Naive thymus-derived CD8-positive, alpha-beta T cell (primary cell): ENCODE measurements around the gene CFD. TPM values are rescaled to one million over a fixed set of nuclear protein-coding genes. Genes with fewer than 3 reads are reported as not detected.
A peak's percentile ranks its signal among the peaks of the same experiment; 100 is the strongest.
"Not testable (repeated sequence)": the region's sequence is repeated elsewhere in the genome, so short reads cannot be mapped to it uniquely, and the experiment has no call there.

Experiments used
- ATAC-seq, 2 donors: fragments of 150-1000 bp; cut with Tn5 transposase in 1 of 2; sonication (Bioruptor Pico), chemical (Tn5 transposase) in 1 of 2; 1 replicate in 1 of 2; 2 replicates in 1 of 2; pipeline ENCODE4 v1.10.0; 2021; ENCODE audit warnings: mild to moderate bottlenecking in 2 of 2, moderate library complexity in 2 of 2
- POLR2A ChIA-PET: fragments of 350-600 bp; sonication (Branson Sonifier 250); formaldehyde crosslinking; loops from one replicate; lab custom pipeline; 2021; ENCODE audit warnings: antibody characterized with exemption; lab: Charles Lee
- DNase-seq, 10 donors: peaks; one replicate each; pipeline versions ENCODE4 v3.0.0 to v3.0.0-alpha.2; 2020 to 2022
- H3K27ac Mint-ChIP-seq, 10 donors: one replicate each; pipeline ENCODE4 v1.8.0; 2020 to 2022; ENCODE audit warnings: mild to moderate bottlenecking in 10 of 10, mixed read lengths in 10 of 10, moderate library complexity in 4 of 10, inconsistent platforms in 1 of 10
- H3K27me3 Mint-ChIP-seq, 5 donors: one replicate each; pipeline ENCODE4 v1.8.0; 2021 to 2022; ENCODE audit warnings: mixed read lengths in 5 of 5
- H3K36me3 Mint-ChIP-seq, 3 donors: one replicate each; pipeline ENCODE4 v1.8.0; 2020 to 2022; ENCODE audit warnings: mixed read lengths in 3 of 3, mild to moderate bottlenecking in 2 of 3, inconsistent platforms in 1 of 3
- H3K4me1 Mint-ChIP-seq, 4 donors: one replicate each; pipeline ENCODE4 v1.8.0; 2021 to 2022; ENCODE audit warnings: mixed read lengths in 4 of 4
- H3K4me3 Mint-ChIP-seq, 10 donors: one replicate each; pipeline ENCODE4 v1.8.0; 2020 to 2022; ENCODE audit warnings: mild to moderate bottlenecking in 10 of 10, mixed read lengths in 10 of 10, moderate library complexity in 6 of 10, inconsistent platforms in 1 of 10
- H3K9me3 Mint-ChIP-seq, 9 donors: one replicate each; pipeline ENCODE4 v1.8.0; 2020 to 2022; ENCODE audit warnings: mixed read lengths in 9 of 9, mild to moderate bottlenecking in 3 of 9, inconsistent platforms in 1 of 9, moderate library complexity in 1 of 9
- polyA plus RNA-seq, 3 donors: library from polyadenylated mRNA; unstranded; fragments of 300-500 nt; fragmentation: Illumina TruSeq; gene quantifications; one replicate each; pipeline ENCODE4 v1.2.3, GENCODE V29; 2021
- total RNA-seq, 8 experiments: library from RNA in 2 of 8; stranded (reverse) in 2 of 8; gene quantifications; one replicate each; pipeline ENCODE4 v1.2.3 and lab custom pipeline; 2021 to 2026

CFD gene
- total and polyA plus RNA-seq, 5 experiments from 2014 or later, result 2.4 to 10.0 (median 3.9) TPM

- peak in 1 of 2 donors; percentile 2 for ATAC-seq
- peaks cover 0 to 8% (median 0%) of the 10 kb centered on the region in 4 donors for H3K4me1 Mint-ChIP-seq
- peaks cover 0 to 2% (median 0%) of the 10 kb centered on the region in 9 donors for H3K9me3 Mint-ChIP-seq
- H3K36me3 Mint-ChIP-seq, result peaks cover 0 to 23% (median 9%) of the 10 kb centered on the region in 3 donors
- peak overlapping the region in 6 of 10 donors; percentile 0 to 78 (median 50) for H3K27ac Mint-ChIP-seq
- no peak for DNase-seq
- H3K27me3 Mint-ChIP-seq, result no peaks in the 10 kb centered on the region
- POLR2A ChIA-PET, result no interaction called here
- H3K4me3 Mint-ChIP-seq, result no peak overlapping the region
These were observed 43.5 kb upstream of the CFD start for GRCh38 chr19:815775-816499.

- Mint-ChIP-seq H3K4me1 (peaks cover 0 to 8% (median 0%) of the 10 kb centered on the region in 4 donors), H3K27ac (peak overlapping the region in 5 of 10 donors; percentile 47 to 78 (median 56)), H3K36me3 (peaks cover 0 to 18% (median 9%) of the 10 kb centered on the region in 3 donors), H3K27me3 (no peaks in the 10 kb centered on the region), H3K9me3 (peaks cover 0 to 2% (median 0%) of the 10 kb centered on the region in 9 donors), H3K4me3 (peak overlapping the region in 1 of 10 donors; percentile 25)
- no peak for DNase-seq
- POLR2A ChIA-PET, result no interaction called here
- ATAC-seq, result no peak
These were observed 43.0 kb upstream of the CFD start for GRCh38 chr19:816500-816857.

GRCh38 chr19:820212-820611 is 39.3 kb upstream of the CFD start:
- H3K4me1 Mint-ChIP-seq, ATAC-seq, H3K36me3 Mint-ChIP-seq, H3K9me3 Mint-ChIP-seq, DNase-seq: not testable (repeated sequence)
- H3K4me3 Mint-ChIP-seq, result peak overlapping the region in 1 of 10 donors; percentile 10
- POLR2A ChIA-PET, result interaction anchor here (0.6 to 1.1 kb wide), 2 partner anchors 17 to 366 kb away, joined by 3 to 4 read pairs; no protein-coding TSS in a partner anchor
- H3K27me3 Mint-ChIP-seq, result peaks cover 3 to 17% (median 8%) of the 10 kb centered on the region in 5 donors
- peak overlapping the region in 1 of 10 donors; percentile 40 for H3K27ac Mint-ChIP-seq

GRCh38 chr19:821231-821824 is 38.1 kb upstream of the CFD start:
- DNase-seq (no peak), ATAC-seq (peak; percentile 8 to 17)
- Mint-ChIP-seq H3K27me3 (peaks cover 3 to 21% (median 8%) of the 10 kb centered on the region in 5 donors), H3K36me3 (peaks cover 0 to 3% (median 0%) of the 10 kb centered on the region in 3 donors), H3K4me3 (peak overlapping the region in 4 of 10 donors; percentile 56 to 74 (median 68)), H3K4me1 (peaks cover 0 to 5% (median 3%) of the 10 kb centered on the region in 4 donors), H3K27ac (no peak overlapping the region), H3K9me3 (no peaks in the 10 kb centered on the region)
- POLR2A ChIA-PET, result interaction anchor here (0.5 to 1.1 kb wide), 3 partner anchors 19 to 315 kb away, joined by 3 to 5 read pairs (median 3); no protein-coding TSS in a partner anchor

GRCh38 chr19:821825-822503 is 37.5 kb upstream of the CFD start, which contains the start of gene PLPPR3:
Gene PLPPR3 (minus strand): TSS chr19:821955. CDS start chr19:821559, 396 bp downstream.
- Mint-ChIP-seq H3K4me3 (peak within 1 kb of the TSS in 8 of 10 donors; percentile 15 to 74 (median 50)), H3K9me3 (no peaks in the 10 kb centered on the region)
- DNase-seq, result no peak

GRCh38 chr19:823565-824121 is 35.8 kb upstream of the CFD start:
- Mint-ChIP-seq H3K9me3 (no peaks in the 10 kb centered on the region), H3K4me3 (peak overlapping the region in 4 of 10 donors; percentile 18 to 30 (median 26)), H3K36me3 (no peaks in the 10 kb centered on the region), H3K27ac (peak overlapping the region in 1 of 10 donors; percentile 9), H3K4me1 (peaks cover 0 to 5% (median under 1%) of the 10 kb centered on the region in 4 donors), H3K27me3 (peaks cover 3 to 24% (median 8%) of the 10 kb centered on the region in 5 donors)
- POLR2A ChIA-PET, result no interaction called here
- DNase-seq (no peak), ATAC-seq (no peak)

More at GRCh38 chr19:821825-822503, 37.5 kb upstream of the CFD start, which contains the start of gene PLPPR3:
- POLR2A ChIA-PET, result interaction anchor here (0.5 to 0.6 kb wide), 2 partner anchors 30 to 129 kb away, joined by 3 to 5 read pairs; no protein-coding TSS in a partner anchor
- ATAC-seq, result peak; percentile 42 to 44
- H3K4me1 Mint-ChIP-seq, result peaks cover 0 to 5% (median under 1%) of the 10 kb centered on the region in 4 donors
- H3K27ac Mint-ChIP-seq, result peak within 1 kb of the TSS in 1 of 10 donors; percentile 40
- H3K36me3 Mint-ChIP-seq, result no peaks in the 10 kb centered on the region
- H3K27me3 Mint-ChIP-seq, result peaks cover 3 to 21% (median 8%) of the 10 kb centered on the region in 5 donors

- H3K27ac Mint-ChIP-seq, result peak overlapping the region in 1 of 10 donors; percentile 29
- peaks cover 0 to 5% (median under 1%) of the 10 kb centered on the region in 4 donors for H3K4me1 Mint-ChIP-seq
- DNase-seq (no peak), ATAC-seq (no peak)
- POLR2A ChIA-PET, result interaction anchor here (0.6 kb wide), 1 partner anchor 30 kb away, joined by 3 read pairs; no protein-coding TSS in a partner anchor
- H3K9me3 Mint-ChIP-seq, result no peaks in the 10 kb centered on the region
- no peaks in the 10 kb centered on the region for H3K36me3 Mint-ChIP-seq
- H3K4me3 Mint-ChIP-seq, result no peak overlapping the region
- H3K27me3 Mint-ChIP-seq, result peaks cover 3 to 24% (median 8%) of the 10 kb centered on the region in 5 donors
These were observed 34.6 kb upstream of the CFD start for GRCh38 chr19:824885-825284.

GRCh38 chr19:825897-826644 is 33.4 kb upstream of the CFD start:
- peaks cover 3 to 24% (median 8%) of the 10 kb centered on the region in 5 donors for H3K27me3 Mint-ChIP-seq
- H3K4me3 Mint-ChIP-seq, result no peak overlapping the region
- H3K36me3 Mint-ChIP-seq, result no peaks in the 10 kb centered on the region
- DNase-seq (no peak), ATAC-seq (no peak)
- H3K27ac Mint-ChIP-seq, result no peak overlapping the region
- H3K4me1 Mint-ChIP-seq, result peaks cover 0 to 5% (median under 1%) of the 10 kb centered on the region in 4 donors
- H3K9me3 Mint-ChIP-seq, result no peaks in the 10 kb centered on the region
- POLR2A ChIA-PET, result interaction anchor here (0.6 kb wide), 2 partner anchors 52 to 171 kb away, joined by 5 to 7 read pairs; no protein-coding TSS in a partner anchor

GRCh38 chr19:827314-827709 is 32.2 kb upstream of the CFD start:
- peaks cover 3 to 27% (median 8%) of the 10 kb centered on the region in 5 donors for H3K27me3 Mint-ChIP-seq
- POLR2A ChIA-PET, result no interaction called here
- H3K36me3 Mint-ChIP-seq, result no peaks in the 10 kb centered on the region
- ATAC-seq (no peak), DNase-seq (no peak)
- H3K9me3 Mint-ChIP-seq, result no peaks in the 10 kb centered on the region
- H3K4me1 Mint-ChIP-seq, result peaks cover 0 to 5% (median under 1%) of the 10 kb centered on the region in 4 donors
- H3K27ac Mint-ChIP-seq, result no peak overlapping the region
- H3K4me3 Mint-ChIP-seq, result no peak overlapping the region

- no peaks in the 10 kb centered on the region for H3K9me3 Mint-ChIP-seq
- no peak for DNase-seq
- H3K27ac Mint-ChIP-seq, result no peak within 1 kb of the TSS
- H3K36me3 Mint-ChIP-seq, result no peaks in the 10 kb centered on the region
- POLR2A ChIA-PET, result no interaction called here
- peaks cover 1 to 23% (median 8%) of the 10 kb centered on the region in 5 donors for H3K27me3 Mint-ChIP-seq
- no peak within 1 kb of the TSS for H3K4me3 Mint-ChIP-seq
- H3K4me1 Mint-ChIP-seq, result peaks cover 0 to 1% (median under 1%) of the 10 kb centered on the region in 4 donors
- ATAC-seq, result no peak
These were observed 31.6 kb upstream of the CFD start, which contains the start of gene AZU1 for GRCh38 chr19:827710-828321. Gene AZU1 (plus strand): TSS chr19:827837. CDS start chr19:827847, 10 bp downstream.
